Measurements from ENCODE around the gene PSME4.
"Not testable (repeated sequence)": the region's sequence is repeated elsewhere in the genome, so short reads cannot be mapped to it uniquely, and the experiment has no call there.

Gene PSME4

DNA sequence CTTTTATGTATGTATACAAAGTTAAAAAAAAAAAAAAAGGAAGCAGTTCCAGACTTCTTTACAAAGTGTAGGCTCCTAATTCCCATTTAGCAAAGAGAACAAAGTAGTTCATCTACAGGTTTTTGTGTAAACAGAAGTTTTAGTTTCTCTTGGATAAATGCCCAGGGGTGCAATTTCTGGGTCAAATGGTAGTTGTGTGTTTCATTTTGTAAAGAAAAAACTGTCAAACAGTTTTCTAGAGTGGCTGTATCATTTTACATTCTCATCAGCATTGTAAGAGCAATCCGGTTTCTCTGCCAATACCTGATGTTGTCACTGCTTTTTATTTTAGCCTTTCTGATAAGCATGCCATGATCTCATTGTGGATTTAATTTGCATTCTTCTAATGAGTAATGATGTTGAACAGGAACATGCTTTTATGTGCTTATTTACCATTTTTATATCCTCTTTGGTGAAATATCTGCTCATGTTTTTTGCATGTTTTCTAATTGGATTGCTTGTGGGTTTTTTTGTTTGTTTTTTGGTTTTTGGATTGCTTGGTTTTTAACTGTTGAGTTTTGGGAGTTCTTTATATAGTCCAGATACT lies 16.6 kb upstream of the PSME4 start:
- no peak for DNase-seq (ENCODE audit: extremely low read depth, low read depth)
- TF ChIP-seq, protein P1, sequence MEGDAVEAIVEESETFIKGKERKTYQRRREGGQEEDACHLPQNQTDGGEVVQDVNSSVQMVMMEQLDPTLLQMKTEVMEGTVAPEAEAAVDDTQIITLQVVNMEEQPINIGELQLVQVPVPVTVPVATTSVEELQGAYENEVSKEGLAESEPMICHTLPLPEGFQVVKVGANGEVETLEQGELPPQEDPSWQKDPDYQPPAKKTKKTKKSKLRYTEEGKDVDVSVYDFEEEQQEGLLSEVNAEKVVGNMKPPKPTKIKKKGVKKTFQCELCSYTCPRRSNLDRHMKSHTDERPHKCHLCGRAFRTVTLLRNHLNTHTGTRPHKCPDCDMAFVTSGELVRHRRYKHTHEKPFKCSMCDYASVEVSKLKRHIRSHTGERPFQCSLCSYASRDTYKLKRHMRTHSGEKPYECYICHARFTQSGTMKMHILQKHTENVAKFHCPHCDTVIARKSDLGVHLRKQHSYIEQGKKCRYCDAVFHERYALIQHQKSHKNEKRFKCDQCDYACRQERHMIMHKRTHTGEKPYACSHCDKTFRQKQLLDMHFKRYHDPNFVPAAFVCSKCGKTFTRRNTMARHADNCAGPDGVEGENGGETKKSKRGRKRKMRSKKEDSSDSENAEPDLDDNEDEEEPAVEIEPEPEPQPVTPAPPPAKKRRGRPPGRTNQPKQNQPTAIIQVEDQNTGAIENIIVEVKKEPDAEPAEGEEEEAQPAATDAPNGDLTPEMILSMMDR (IDR thresholded peaks at IDR 0.05; ENCODE audit: low read depth, low read length) = no peak

DNA sequence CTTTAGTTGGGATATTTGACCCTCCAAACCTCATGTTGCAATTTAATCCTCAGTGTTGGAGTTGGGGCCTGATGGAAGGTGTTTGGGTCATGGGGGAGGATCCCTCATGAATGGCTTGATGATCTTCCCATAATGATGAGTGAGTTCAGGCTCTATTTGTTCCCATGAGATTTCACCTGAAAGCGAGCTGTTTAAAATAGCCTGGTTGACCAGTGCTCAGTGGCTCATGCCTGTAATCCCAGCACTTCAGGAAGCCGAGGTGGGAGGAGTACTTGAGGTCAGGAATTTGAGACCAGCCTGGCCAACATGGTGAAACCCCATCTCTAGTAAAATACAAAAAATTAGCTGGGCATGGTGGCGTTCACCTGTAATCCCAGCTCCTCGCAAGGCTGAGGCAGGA lies 14.9 kb upstream of the PSME4 start:
- no peak for DNase-seq (ENCODE audit: extremely low read depth, low read depth)
- TF ChIP-seq, protein P1 (IDR thresholded peaks at IDR 0.05; ENCODE audit: low read depth, low read length) = no peak

DNA sequence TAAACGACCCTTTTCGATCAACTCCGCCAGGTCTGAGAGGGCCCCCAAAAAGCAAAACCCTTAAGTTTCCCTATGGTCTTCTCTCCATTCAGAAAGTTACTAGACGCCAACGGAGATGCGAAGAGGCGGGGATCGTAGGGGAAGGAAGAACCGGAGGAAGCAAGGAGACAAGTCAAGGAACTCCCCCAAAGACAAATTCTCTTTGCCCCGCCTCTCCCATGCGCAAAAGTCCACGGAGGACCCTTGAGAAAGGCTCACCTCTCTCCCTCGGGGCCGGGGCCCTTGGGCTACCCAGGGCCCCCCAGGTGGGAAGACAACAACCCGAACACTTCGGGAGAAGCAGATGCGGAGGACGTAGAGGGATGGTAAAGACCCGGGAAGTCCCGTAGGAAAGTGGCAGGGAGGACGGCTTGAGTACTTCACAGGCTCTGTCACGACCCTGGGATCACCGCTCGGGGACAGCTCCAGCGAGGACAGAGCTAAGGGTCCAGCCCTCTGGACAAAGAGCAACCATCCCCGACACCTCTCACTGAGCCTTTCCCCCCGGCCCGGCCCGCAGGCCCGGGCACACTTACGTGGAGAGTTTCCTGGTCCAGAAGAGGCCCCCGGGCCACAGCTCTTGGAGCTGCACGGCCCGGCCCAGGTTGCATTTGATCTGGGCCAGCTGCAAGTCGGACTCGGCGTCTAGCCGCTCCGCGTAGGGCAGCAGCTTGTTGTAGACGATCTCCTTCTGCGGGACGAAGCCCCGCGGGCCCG lies 647 bp downstream of the PSME4 start:
- TF ChIP-seq, protein P1 (IDR thresholded peaks at IDR 0.05; ENCODE audit: low read depth, low read length) = no peak
- DNase-seq (ENCODE audit: extremely low read depth, low read depth) = no peak

DNA sequence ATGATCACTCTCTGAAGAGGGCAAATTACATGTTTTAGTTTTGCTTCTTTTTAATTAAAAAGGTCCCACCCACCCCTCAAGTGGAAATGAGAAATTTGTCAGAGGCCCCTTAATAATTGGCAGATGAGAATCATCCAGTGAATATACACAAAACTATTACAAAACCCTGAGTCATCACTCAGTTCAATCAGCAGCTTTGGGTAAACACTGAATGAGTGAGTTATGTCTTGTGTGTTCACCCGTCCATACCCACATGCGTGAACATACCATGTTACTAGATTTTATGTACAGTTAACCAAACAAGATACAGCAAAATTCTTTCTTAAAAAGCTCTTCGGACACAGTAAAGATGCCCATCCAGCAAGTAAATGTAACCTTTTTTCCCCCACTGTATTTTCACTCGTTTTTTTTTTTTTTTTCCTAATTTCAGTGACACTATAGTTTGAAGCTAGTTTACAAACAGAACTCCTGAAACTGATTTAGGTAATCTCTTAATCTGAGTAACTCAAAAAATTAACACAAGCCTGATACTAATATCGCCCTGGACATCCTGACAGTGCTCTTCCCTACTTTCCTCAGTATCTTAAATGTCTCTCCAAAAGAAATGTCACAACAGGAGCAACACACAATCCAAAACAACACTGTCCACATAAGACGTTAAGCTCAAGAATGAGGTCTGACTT lies 1.4 kb downstream of the PSME4 start:
- no peak for DNase-seq (ENCODE audit: extremely low read depth, low read depth)
- TF ChIP-seq, protein P1 (IDR thresholded peaks at IDR 0.05; ENCODE audit: low read depth, low read length) = no peak

DNA sequence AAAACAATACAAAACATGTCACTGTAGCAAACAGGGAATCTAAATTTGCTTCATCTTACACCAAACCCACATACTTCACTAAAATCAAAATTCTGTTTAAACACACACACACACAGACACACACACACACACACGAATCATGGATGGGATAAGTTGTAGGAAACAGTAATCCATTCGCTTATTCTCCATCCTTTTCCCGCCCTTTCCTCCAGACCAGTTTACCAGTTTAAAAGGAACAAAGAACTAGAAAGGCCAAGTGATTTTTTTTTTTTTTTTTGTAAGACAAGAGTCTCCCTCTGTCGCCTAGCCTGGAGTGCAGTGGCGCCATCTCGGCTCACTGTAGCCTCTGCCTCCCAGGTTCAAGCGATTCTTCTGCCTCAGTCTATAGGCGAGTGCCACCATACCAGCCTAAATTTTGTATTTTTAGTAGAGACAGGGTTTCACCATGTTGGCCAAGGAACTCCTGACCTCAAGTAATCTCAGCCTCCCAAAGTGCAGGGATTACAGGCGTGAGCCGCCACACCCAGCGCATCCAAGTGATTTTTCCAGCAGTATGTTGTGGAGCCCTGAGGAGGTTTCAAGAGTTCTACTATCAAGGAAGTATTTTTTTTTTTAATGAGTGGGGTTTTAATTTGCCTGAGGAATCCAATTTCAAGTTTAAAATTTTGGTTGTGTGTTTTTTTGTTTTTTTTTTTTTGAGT lies 5.7 kb downstream of the PSME4 start:
- TF ChIP-seq, protein P1 (IDR thresholded peaks at IDR 0.05; ENCODE audit: low read depth, low read length) = no peak
- no peak for DNase-seq (ENCODE audit: extremely low read depth, low read depth)

DNA sequence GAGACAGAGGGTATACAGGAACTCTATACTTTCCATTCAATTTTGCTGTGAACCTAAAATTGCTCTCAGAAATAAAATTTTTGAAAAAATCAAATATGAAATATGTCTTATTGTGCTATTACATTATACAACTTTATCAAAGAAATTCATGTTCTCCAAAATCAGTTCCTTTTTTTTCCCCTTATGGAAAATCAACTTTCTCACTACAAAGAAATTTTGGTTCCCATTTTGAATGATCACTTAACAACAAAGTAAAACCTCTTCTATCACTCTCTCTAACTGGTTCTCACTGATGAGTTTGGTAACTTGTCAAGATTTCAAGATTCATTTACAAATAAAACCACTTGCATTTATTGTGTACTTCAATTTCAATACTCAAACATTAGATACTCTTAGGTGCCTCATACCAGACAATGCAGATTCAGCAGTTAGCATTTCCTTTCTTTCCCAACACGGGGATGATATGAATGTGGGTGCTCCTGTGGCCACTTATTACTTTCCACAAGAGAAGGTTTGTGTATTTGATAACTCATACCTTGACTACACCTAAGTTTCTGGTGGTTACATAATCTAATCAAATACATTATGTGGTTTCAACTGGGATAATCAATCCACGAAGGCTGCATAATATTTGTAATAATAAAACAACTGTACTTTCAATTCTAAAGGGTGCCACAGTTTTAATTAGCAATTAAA lies 6.4 kb downstream of the PSME4 start:
- DNase-seq (ENCODE audit: extremely low read depth, low read depth) = no peak
- TF ChIP-seq, protein P1 (IDR thresholded peaks at IDR 0.05; ENCODE audit: low read depth, low read length) = no peak

DNA sequence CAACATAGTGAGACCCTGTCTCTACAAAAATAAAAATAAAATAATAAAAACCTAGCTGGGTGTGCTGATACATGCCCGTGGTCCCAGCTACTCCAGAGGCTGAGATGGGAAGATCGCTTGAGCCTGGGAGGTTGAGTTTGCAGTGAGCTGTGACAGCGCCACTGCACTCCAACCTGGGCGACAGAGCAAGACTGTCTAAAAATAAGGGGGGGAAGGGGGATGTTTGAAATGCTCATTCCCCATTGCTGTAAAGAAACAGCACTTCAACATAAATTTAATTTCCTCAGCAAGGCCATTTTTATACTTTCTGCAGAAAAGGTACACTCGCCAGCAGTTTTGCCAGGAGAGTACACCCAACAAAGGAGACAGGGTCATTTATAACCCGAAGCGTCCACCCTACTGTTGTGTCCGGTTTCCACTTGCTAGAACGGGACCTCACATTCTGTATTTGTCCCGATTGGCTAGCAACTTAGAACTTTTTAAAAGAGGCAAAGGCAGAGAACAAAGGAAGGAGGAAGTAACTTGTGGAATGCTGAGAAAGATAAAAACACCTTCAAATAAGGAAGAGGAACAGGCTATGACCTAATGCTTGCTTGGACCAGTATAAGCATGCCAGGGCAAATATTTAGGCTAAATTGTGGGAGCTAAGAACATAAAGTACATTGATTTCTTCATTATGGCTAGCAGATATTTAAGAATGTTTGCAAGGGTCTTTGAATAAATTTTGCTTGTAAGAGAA lies 9.1 kb downstream of the PSME4 start:
- DNase-seq (ENCODE audit: extremely low read depth, low read depth) = not testable (repeated sequence)

All from AG09319 (cell line).